ENCODE measurements around the gene USF3.
A peak's percentile ranks its signal among the peaks of the same experiment; 100 is the strongest.

Gene USF3

DNA sequence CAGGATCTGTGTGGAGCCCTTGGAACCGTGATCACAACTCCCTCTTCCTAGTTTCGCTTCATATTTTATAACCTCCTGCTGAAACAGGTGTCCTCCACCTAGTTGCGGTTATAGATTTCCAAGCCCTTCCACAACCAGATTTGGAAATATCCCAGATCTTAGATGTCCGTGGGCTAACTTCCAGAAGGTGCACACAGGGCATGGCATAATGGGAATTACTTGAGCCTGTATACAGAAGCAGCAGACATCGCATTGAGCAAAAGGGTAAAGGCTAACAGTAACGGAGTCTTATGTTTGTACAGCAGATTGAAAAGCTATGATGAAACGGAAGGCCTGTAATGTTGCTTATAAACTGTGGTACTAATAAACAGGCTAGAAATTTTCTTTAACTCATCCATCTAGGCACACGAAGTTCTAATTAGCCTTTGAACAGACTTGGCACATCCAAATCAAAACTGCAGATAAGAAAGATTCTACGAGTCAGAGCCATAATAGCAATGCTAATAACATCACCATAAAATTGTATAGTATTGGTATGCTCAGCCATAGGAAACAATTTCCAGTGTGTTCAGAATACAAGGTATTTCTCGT lies 1.2 kb upstream of the USF3 start:
- Histone ChIP-seq H3K27me3 (ENCODE audit: insufficient read depth, low read length, poor library complexity, severe bottlenecking) (no peaks in the 10 kb centered on the region), H3K4me3 (ENCODE audit: low read length, poor library complexity, severe bottlenecking) (peak overlapping the region; percentile 87), H3F3A (ENCODE audit: low read depth) (no peaks in the 10 kb centered on the region), H3K9me3 (ENCODE audit: insufficient read depth, low read depth, low read length) (no peaks in the 10 kb centered on the region), H3K9ac (ENCODE audit: low read depth, low read length, poor library complexity, severe bottlenecking) (peak overlapping the region; percentile 84), H3K79me2 (ENCODE audit: insufficient read depth, low read length) (peaks cover 44% of the 10 kb centered on the region), H4K20me1 (ENCODE audit: insufficient read depth, low read length, poor library complexity, severe bottlenecking) (no peaks in the 10 kb centered on the region), H3K36me3 (ENCODE audit: insufficient read depth, low read length) (no peaks in the 10 kb centered on the region), H2AFZ (ENCODE audit: low read length) (peak overlapping the region; percentile 95), H3K4me1 (ENCODE audit: insufficient read depth, low read length, poor library complexity, severe bottlenecking) (peaks cover 40% of the 10 kb centered on the region), H3K4me2 (ENCODE audit: low read depth, low read length, poor library complexity, severe bottlenecking) (peak overlapping the region; percentile 84), H3K9me2 (replicated peaks; ENCODE audit: low read depth, low read length) (no peaks in the 10 kb centered on the region)
- no peak for TF ChIP-seq EZH2phosphoT487 (IDR thresholded peaks at IDR 0.05; ENCODE audit: borderline replicate concordance)
- TF ChIP-seq, protein P1, sequence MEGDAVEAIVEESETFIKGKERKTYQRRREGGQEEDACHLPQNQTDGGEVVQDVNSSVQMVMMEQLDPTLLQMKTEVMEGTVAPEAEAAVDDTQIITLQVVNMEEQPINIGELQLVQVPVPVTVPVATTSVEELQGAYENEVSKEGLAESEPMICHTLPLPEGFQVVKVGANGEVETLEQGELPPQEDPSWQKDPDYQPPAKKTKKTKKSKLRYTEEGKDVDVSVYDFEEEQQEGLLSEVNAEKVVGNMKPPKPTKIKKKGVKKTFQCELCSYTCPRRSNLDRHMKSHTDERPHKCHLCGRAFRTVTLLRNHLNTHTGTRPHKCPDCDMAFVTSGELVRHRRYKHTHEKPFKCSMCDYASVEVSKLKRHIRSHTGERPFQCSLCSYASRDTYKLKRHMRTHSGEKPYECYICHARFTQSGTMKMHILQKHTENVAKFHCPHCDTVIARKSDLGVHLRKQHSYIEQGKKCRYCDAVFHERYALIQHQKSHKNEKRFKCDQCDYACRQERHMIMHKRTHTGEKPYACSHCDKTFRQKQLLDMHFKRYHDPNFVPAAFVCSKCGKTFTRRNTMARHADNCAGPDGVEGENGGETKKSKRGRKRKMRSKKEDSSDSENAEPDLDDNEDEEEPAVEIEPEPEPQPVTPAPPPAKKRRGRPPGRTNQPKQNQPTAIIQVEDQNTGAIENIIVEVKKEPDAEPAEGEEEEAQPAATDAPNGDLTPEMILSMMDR (conservative IDR thresholded peaks at IDR 0.05; ENCODE audit: low read length), result no peak

DNA sequence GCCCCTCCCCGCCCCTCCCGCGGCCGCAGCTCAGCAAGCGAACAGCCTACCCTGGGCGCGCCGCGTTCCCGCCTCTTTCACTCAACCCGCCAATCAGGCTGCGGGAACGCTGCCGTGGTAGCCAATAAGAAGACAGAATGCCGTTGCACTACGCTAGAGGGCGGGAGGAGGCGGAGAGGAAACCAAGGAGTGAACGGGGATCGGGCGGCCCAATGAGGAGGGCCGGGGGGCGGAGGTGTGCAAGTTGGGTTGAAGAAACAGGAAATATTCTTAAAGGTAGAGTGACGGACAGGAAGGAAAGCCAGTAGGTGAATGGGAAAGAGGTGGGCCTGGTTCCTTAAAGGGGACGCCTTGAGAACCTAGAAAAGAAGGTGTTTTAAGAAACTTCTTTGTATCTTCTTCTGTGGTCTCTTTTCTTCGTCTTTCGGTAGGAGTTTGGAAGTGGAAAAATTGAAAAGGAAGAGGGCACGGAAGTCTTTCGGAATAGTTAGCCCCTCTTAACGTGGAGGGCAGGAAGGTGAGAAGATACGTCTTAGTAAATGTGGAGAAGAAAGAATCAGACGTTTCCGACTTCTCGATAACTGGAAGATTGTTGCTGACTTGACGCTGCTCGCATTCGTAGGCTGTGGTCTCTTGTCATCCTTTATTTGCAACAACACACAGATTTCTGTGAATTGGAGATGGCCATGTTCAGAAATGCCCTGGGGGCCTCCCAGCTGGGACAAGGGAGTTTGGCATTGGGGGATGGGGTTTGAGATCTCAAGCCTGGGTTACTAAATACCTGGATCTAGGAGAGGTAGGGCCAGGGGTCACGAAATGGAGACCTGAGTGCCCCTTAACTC lies 437 bp upstream of the USF3 start:
- Histone ChIP-seq H3K9me3 (ENCODE audit: insufficient read depth, low read depth, low read length) (no peaks in the 10 kb centered on the region), H3K4me3 (ENCODE audit: low read length, poor library complexity, severe bottlenecking) (peak overlapping the region; percentile 87), H3K79me2 (ENCODE audit: insufficient read depth, low read length) (peaks cover 48% of the 10 kb centered on the region), H4K20me1 (ENCODE audit: insufficient read depth, low read length, poor library complexity, severe bottlenecking) (no peaks in the 10 kb centered on the region), H3K27me3 (ENCODE audit: insufficient read depth, low read length, poor library complexity, severe bottlenecking) (no peaks in the 10 kb centered on the region), H3K4me1 (ENCODE audit: insufficient read depth, low read length, poor library complexity, severe bottlenecking) (peaks cover 40% of the 10 kb centered on the region), H3K4me2 (ENCODE audit: low read depth, low read length, poor library complexity, severe bottlenecking) (peak overlapping the region; percentile 84), H2AFZ (ENCODE audit: low read length) (peak overlapping the region; percentile 95), H3K36me3 (ENCODE audit: insufficient read depth, low read length) (no peaks in the 10 kb centered on the region), H3K9me2 (replicated peaks; ENCODE audit: low read depth, low read length) (no peaks in the 10 kb centered on the region), H3K9ac (ENCODE audit: low read depth, low read length, poor library complexity, severe bottlenecking) (peak overlapping the region; percentile 84), H3F3A (ENCODE audit: low read depth) (no peaks in the 10 kb centered on the region)
- TF ChIP-seq, protein P1 (conservative IDR thresholded peaks at IDR 0.05; ENCODE audit: low read length), result no peak
- no peak for TF ChIP-seq EZH2phosphoT487 (IDR thresholded peaks at IDR 0.05; ENCODE audit: borderline replicate concordance)

DNA sequence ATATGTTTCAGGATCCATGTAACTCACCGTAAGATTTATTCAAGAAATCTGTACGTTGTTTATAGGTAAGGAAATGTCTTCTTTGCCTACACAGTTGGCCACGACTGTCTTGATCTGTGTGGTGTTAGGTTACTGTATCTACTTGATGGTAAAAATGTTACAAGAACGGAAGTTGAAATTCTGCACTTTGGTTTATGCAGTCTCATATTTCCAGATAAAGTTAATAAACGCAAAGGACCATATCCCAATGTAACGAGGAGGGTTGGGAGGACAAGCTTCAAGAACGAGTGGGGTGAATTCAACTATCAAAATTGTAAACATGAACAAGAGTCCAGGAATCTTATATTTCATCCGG lies 1.0 kb downstream of the USF3 start:
- no peaks in the 10 kb centered on the region for H3K36me3 ChIP-seq (ENCODE audit: insufficient read depth, low read length)
- H3F3A ChIP-seq (ENCODE audit: low read depth), result no peaks in the 10 kb centered on the region
- peak overlapping the region; percentile 79 for H3K4me2 ChIP-seq (ENCODE audit: low read depth, low read length, poor library complexity, severe bottlenecking)
- no peaks in the 10 kb centered on the region for H3K9me3 ChIP-seq (ENCODE audit: insufficient read depth, low read depth, low read length)
- no peak for TF ChIP-seq EZH2phosphoT487 (IDR thresholded peaks at IDR 0.05; ENCODE audit: borderline replicate concordance)
- TF ChIP-seq, protein P1 (conservative IDR thresholded peaks at IDR 0.05; ENCODE audit: low read length), result no peak
- H3K9me2 ChIP-seq (replicated peaks; ENCODE audit: low read depth, low read length), result no peaks in the 10 kb centered on the region
- peaks cover 60% of the 10 kb centered on the region for H3K79me2 ChIP-seq (ENCODE audit: insufficient read depth, low read length)
- H2AFZ ChIP-seq (ENCODE audit: low read length), result peak overlapping the region; percentile 86
- peak overlapping the region; percentile 80 for H3K9ac ChIP-seq (ENCODE audit: low read depth, low read length, poor library complexity, severe bottlenecking)
- H3K4me3 ChIP-seq (ENCODE audit: low read length, poor library complexity, severe bottlenecking), result peak overlapping the region; percentile 85
- H3K27me3 ChIP-seq (ENCODE audit: insufficient read depth, low read length, poor library complexity, severe bottlenecking), result no peaks in the 10 kb centered on the region
- H3K4me1 ChIP-seq (ENCODE audit: insufficient read depth, low read length, poor library complexity, severe bottlenecking), result peaks cover 46% of the 10 kb centered on the region
- H4K20me1 ChIP-seq (ENCODE audit: insufficient read depth, low read length, poor library complexity, severe bottlenecking), result peaks cover 6% of the 10 kb centered on the region
